HepG2 (cell line): ENCODE results near the gene MARK4. TPM values are rescaled to one million over a fixed set of nuclear protein-coding genes. Genes with fewer than 3 reads are reported as not detected.

Experiments
- ATAC-seq: fragments of 200-7000 bp; cut with Tn5 transposase; 3 replicates; pipeline ENCODE4 v1.9.1; 2020; ENCODE audit warnings: mild to moderate bottlenecking, moderate library complexity
- BruUV-seq: library from RNA; stranded (reverse); fragments of 400-500 nt; replicated peaks from 2 replicates; lab custom pipeline; 2021; lab: Mats Ljungman, UMichigan
- CTCF ChIA-PET: fragments of 300-600 bp; formaldehyde crosslinking; extraction: SDS; loops from one replicate; lab custom pipeline; 2021; ENCODE audit warnings: low total read pairs, inconsistent platforms, low intra/inter-chr PET ratio; lab: Yijun Ruan, JAX
- POLR2A ChIA-PET: fragments of 350-600 bp; sonication (Branson Sonifier 250); formaldehyde crosslinking; loops from one replicate; lab custom pipeline; 2020; ENCODE audit warnings: antibody characterized with exemption, inconsistent platforms; lab: Yijun Ruan, JAX
- DNase-seq: peaks from one replicate; pipeline ENCODE4 v3.0.0-alpha.2; 2015; ENCODE audit warnings: low spot score
- FAIRE-seq: peaks from 3 replicates; lab custom pipeline; 2011; peaks lifted over from hg19 to GRCh38; lab: Jason Lieb, UNC
- H2AFZ ChIP-seq: one replicate; pipeline ENCODE4 v1.6.1; 2011; ENCODE audit warnings: low read length, inconsistent platforms
- H3K27ac ChIP-seq: fragments of 300-600 bp; 3 replicates; pipeline ENCODE4 v1.8.0; 2011; ENCODE audit warnings: mixed run types, mild to moderate bottlenecking, mixed read lengths, low read length, inconsistent platforms; ENCODE audit not compliant: insufficient read depth; ENCODE audit errors: extremely low read length
- H3K27me3 ChIP-seq, 2 experiments: fragments of 200-600 bp in 1 of 2; 2 replicates in 1 of 2; 3 replicates in 1 of 2; pipeline versions ENCODE4 v1.6.0 to v1.8.0; 2011; ENCODE audit warnings: low read length in 2 of 2, mild to moderate bottlenecking in 2 of 2, moderate library complexity in 2 of 2, inconsistent platforms in 1 of 2; ENCODE audit not compliant: insufficient read depth in 2 of 2, control insufficient read depth in 1 of 2
- H3K36me3 ChIP-seq, 2 experiments: fragments of 200-600 bp in 1 of 2; replicated peaks in 1 of 2; 2 replicates in 1 of 2; 3 replicates in 1 of 2; pipeline versions ENCODE4 v1.5.1 to v1.8.0; 2011; ENCODE audit warnings: low read length in 2 of 2, inconsistent platforms in 1 of 2; ENCODE audit not compliant: insufficient read depth in 2 of 2, control insufficient read depth in 1 of 2
- H3K4me1 ChIP-seq: 2 replicates; pipeline ENCODE4 v1.5.1; 2012; ENCODE audit warnings: low read length, inconsistent platforms; ENCODE audit not compliant: insufficient read depth
- H3K4me2 ChIP-seq: 2 replicates; pipeline ENCODE4 v1.6.0; 2011; ENCODE audit warnings: low read depth, low read length, inconsistent platforms
- H3K4me3 ChIP-seq, 3 experiments: fragments of 200-600 bp in 1 of 3; sonication (generic), shearing (Covaris generic) in 1 of 3; replicated peaks in 1 of 3; 2 replicates each; pipeline ENCODE4 v1.5.1; 2011 to 2016; ENCODE audit warnings: low read length in 3 of 3, inconsistent platforms in 2 of 3, low read depth in 2 of 3, mild to moderate bottlenecking in 2 of 3, control low read depth in 1 of 3, mixed read lengths in 1 of 3; ENCODE audit not compliant: insufficient read depth in 1 of 3
- H3K79me2 ChIP-seq: one replicate; pipeline ENCODE4 v1.6.1; 2011; ENCODE audit warnings: low read length, inconsistent platforms; ENCODE audit not compliant: insufficient read depth
- H3K9ac ChIP-seq: 2 replicates; pipeline ENCODE4 v1.6.0; 2011; ENCODE audit warnings: mild to moderate bottlenecking, low read depth, low read length, inconsistent platforms; ENCODE audit not compliant: insufficient read depth
- H3K9me3 ChIP-seq: 2 replicates; pipeline ENCODE4 v1.5.1; 2012; ENCODE audit warnings: mild to moderate bottlenecking, low read length
- H4K20me1 ChIP-seq: 2 replicates; pipeline ENCODE4 v1.6.0; 2011; ENCODE audit warnings: inconsistent platforms, mild to moderate bottlenecking, low read length, moderate library complexity; ENCODE audit not compliant: insufficient read depth
- RAD51 ChIP-seq: fragments of 450-650 bp; IDR thresholded peaks from 2 replicates; pipeline ENCODE4 v1.6.1; 2016; ENCODE audit warnings: borderline replicate concordance
- RBM22 ChIP-seq: fragments of 200-400 bp; formaldehyde crosslinking; optimal IDR thresholded peaks from 2 replicates; pipeline ENCODE3; 2017; ENCODE audit warnings: mild to moderate bottlenecking, low read length, moderate library complexity
- WGBS: methylation state at CpG from one replicate; pipeline ENCODE4 v1.1.6; 2017; ENCODE audit warnings: low lambda C conversion rate; 5-methylcytosine and 5-hydroxymethylcytosine counted together
- in situ Hi-C: cut with HindIII; loops from 2 replicates; pipeline ENCODE4 v1.10.0; 2017; ENCODE audit warnings: low pct_unique_long_range_greater_than_20kb; ENCODE audit not compliant: extremely low pct_ligation_motif_present
- intact Hi-C: fragments of 100-400 bp; cut with micrococcal nuclease; formaldehyde crosslinking; loops from one replicate; pipeline ENCODE4 v1.10.0; 2022; ENCODE audit not compliant: unreplicated experiment
- polyA plus RNA-seq, 8 experiments: library from polyadenylated mRNA; depleted of rRNA in 3 of 8; stranded (reverse) in 7 of 8; unstranded in 1 of 8; fragments of >200 nt; fragmentation: Illumina TruSeq in 4 of 8; extraction: Trizol in 4 of 8; gene quantifications; 2 replicates each; pipeline versions ENCODE4 v1.2.1 to v1.2.3, GENCODE V29; 2011 to 2016; ENCODE audit warnings: low read depth in 4 of 8, missing spikeins in 1 of 8, mixed read lengths in 1 of 8; ENCODE audit not compliant: insufficient read depth in 1 of 8
- total RNA-seq, 5 experiments: library from RNA; depleted of rRNA; stranded (reverse); fragments of >200 nt; fragmentation: Illumina TruSeq; extraction: Trizol; gene quantifications; 2 replicates each; pipeline ENCODE4 v1.2.3, GENCODE V29; 2016; ENCODE audit warnings: low read depth in 1 of 5
- TF ChIP-seq, protein P1 (sequence below): sonication (generic); formaldehyde crosslinking; IDR thresholded peaks from 2 replicates; pipeline ENCODE4 v1.8.0; 2022; ENCODE audit warnings: missing genetic modification reagents, mild to moderate bottlenecking, moderate library complexity, borderline replicate concordance
- TF ChIP-seq, protein P2 (sequence below): sonication (generic); formaldehyde crosslinking; conservative IDR thresholded peaks from 2 replicates; pipeline ENCODE4 v1.8.0; 2022; ENCODE audit warnings: missing genetic modification reagents

Gene MARK4
- total and polyA plus RNA-seq, 2 of the 13 experiments (the other 11 are each of a cell fraction or from before 2014, with no cell fraction given), result 7.0 to 12.2 TPM

DNA sequence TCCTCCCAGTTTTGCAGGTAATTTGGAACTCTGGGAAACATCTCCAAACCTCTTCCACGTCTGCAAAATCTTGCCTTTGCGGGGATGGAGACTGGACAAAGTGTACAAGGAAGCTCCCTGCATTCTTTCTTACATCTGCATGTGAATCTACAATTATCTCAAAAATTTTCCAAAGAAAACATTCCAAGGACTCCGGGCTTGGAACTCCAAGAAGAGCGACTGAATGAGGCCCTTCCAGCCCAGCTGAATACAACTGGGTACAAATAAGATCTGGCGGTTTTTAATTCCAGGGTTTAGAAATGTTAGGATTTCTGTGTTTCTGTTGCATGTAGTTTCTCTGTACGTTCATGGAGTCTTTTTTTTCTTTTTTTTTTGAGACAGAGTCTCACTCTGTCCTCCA is 34.4 kb upstream of the MARK4 start:
- ATAC-seq, result no peak
- CTCF ChIA-PET, result no interaction called here
- intact Hi-C loops, result no loop called here

More for the DNA sequence above, 34.4 kb upstream of the MARK4 start:
- Histone ChIP-seq H3K79me2 (no peaks in the 10 kb centered on the region), H2AFZ (no peak overlapping the region), H3K9ac (no peak overlapping the region), H3K4me1 (0 out of 2 replicates have a peak, but pooled peaks cover 8% of the 10 kb centered on the region), H3K36me3 (no peaks in the 10 kb centered on the region), H3K27me3 (peaks cover 12 to 67% of the 10 kb centered on the region in 2 experiments), H3K4me3 (no peak overlapping the region), H3K9me3 (no peaks in the 10 kb centered on the region), H4K20me1 (no peaks in the 10 kb centered on the region), H3K27ac (no peak overlapping the region), H3K4me2 (no peak overlapping the region)
- BruUV-seq, result no TSS peak
- TF ChIP-seq, protein P1, sequence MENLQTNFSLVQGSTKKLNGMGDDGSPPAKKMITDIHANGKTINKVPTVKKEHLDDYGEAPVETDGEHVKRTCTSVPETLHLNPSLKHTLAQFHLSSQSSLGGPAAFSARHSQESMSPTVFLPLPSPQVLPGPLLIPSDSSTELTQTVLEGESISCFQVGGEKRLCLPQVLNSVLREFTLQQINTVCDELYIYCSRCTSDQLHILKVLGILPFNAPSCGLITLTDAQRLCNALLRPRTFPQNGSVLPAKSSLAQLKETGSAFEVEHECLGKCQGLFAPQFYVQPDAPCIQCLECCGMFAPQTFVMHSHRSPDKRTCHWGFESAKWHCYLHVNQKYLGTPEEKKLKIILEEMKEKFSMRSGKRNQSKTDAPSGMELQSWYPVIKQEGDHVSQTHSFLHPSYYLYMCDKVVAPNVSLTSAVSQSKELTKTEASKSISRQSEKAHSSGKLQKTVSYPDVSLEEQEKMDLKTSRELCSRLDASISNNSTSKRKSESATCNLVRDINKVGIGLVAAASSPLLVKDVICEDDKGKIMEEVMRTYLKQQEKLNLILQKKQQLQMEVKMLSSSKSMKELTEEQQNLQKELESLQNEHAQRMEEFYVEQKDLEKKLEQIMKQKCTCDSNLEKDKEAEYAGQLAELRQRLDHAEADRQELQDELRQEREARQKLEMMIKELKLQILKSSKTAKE (CRISPR knock-in tag), result no peak
- TF ChIP-seq RAD51, result no peak
- TF ChIP-seq, protein P2, sequence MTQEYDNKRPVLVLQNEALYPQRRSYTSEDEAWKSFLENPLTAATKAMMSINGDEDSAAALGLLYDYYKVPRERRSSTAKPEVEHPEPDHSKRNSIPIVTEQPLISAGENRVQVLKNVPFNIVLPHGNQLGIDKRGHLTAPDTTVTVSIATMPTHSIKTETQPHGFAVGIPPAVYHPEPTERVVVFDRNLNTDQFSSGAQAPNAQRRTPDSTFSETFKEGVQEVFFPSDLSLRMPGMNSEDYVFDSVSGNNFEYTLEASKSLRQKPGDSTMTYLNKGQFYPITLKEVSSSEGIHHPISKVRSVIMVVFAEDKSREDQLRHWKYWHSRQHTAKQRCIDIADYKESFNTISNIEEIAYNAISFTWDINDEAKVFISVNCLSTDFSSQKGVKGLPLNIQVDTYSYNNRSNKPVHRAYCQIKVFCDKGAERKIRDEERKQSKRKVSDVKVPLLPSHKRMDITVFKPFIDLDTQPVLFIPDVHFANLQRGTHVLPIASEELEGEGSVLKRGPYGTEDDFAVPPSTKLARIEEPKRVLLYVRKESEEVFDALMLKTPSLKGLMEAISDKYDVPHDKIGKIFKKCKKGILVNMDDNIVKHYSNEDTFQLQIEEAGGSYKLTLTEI, result no peak
- no peak for TF ChIP-seq RBM22
- FAIRE-seq (no peak), DNase-seq (no peak)
- WGBS, result 38% methylated on average over 6 of the region's 6 CpGs
- in situ Hi-C loops, result no loop called here
- POLR2A ChIA-PET, result no interaction called here
